WTC11 (cell line): ENCODE results near the gene MOB3B. TPM values are rescaled to one million over a fixed set of nuclear protein-coding genes. Genes with fewer than 3 reads are reported as not detected.

ENCODE experiments used
- ATAC-seq: fragments of 200-7000 bp; cut with Tn5 transposase; 2 replicates; pipeline ENCODE4 v1.10.0; 2021; ENCODE audit warnings: mild to moderate bottlenecking, moderate library complexity
- CTCF ChIA-PET: fragments of 300-600 bp; sonication (Branson Sonifier 250); formaldehyde crosslinking; loops from one replicate; lab custom pipeline; 2021; ENCODE audit warnings: antibody characterized with exemption; lab: Charles Lee
- POLR2A ChIA-PET: fragments of 350-600 bp; sonication (Branson Sonifier 250); formaldehyde crosslinking; loops from one replicate; lab custom pipeline; 2021; ENCODE audit warnings: antibody characterized with exemption; lab: Charles Lee
- DNase-seq: peaks from one replicate; pipeline ENCODE4 v3.0.0; 2021; ENCODE audit warnings: low spot score
- H3K27ac Mint-ChIP-seq: 2 replicates; pipeline ENCODE4 v1.8.0; 2021; ENCODE audit warnings: mixed read lengths
- H3K27me3 Mint-ChIP-seq: 2 replicates; pipeline ENCODE4 v1.8.0; 2021; ENCODE audit warnings: low read depth, mild to moderate bottlenecking, moderate library complexity, mixed read lengths
- H3K36me3 Mint-ChIP-seq: 2 replicates; pipeline ENCODE4 v1.8.0; 2021; ENCODE audit warnings: mixed read lengths
- H3K4me1 Mint-ChIP-seq: 2 replicates; pipeline ENCODE4 v1.8.0; 2022; ENCODE audit warnings: mixed read lengths
- H3K4me3 Mint-ChIP-seq: 2 replicates; pipeline ENCODE4 v1.8.0; 2021; ENCODE audit warnings: mild to moderate bottlenecking, moderate library complexity, mixed read lengths
- H3K9me3 Mint-ChIP-seq: 2 replicates; pipeline ENCODE4 v1.8.0; 2021; ENCODE audit warnings: mixed read lengths
- EMX1 ChIP-seq: fragments of 250-450 bp; sonication (Bioruptor Pico); IDR thresholded peaks from 2 replicates; pipeline ENCODE4 v1.8.0; 2021; ENCODE audit warnings: mild to moderate bottlenecking
- ESRRA ChIP-seq: sonication (generic); formaldehyde crosslinking; IDR thresholded peaks from 2 replicates; pipeline ENCODE4 v1.8.1; 2022; ENCODE audit warnings: mild to moderate bottlenecking, missing genetic modification reagents, borderline replicate concordance
- ETV6 ChIP-seq: sonication (generic); formaldehyde crosslinking; IDR thresholded peaks from 2 replicates; pipeline ENCODE4 v1.8.1; 2022; ENCODE audit warnings: mild to moderate bottlenecking, missing genetic modification reagents
- FOXJ3 ChIP-seq: sonication (generic); formaldehyde crosslinking; IDR thresholded peaks from 2 replicates; pipeline ENCODE4 v1.9.0; 2021; ENCODE audit warnings: missing genetic modification reagents, mild to moderate bottlenecking, borderline replicate concordance
- GABPB1 ChIP-seq: sonication (generic); formaldehyde crosslinking; IDR thresholded peaks from 2 replicates; pipeline ENCODE4 v1.8.1; 2023; ENCODE audit warnings: mild to moderate bottlenecking, missing genetic modification reagents
- GRHL2 ChIP-seq: fragments of 250-450 bp; sonication (Bioruptor Pico); IDR thresholded peaks from 2 replicates; pipeline ENCODE4 v1.8.0; 2022; ENCODE audit warnings: mild to moderate bottlenecking, moderate library complexity; ENCODE audit not compliant: insufficient replicate concordance, severe bottlenecking
- JUN ChIP-seq: sonication (generic); formaldehyde crosslinking; IDR thresholded peaks from 2 replicates; pipeline ENCODE4 v1.8.0; 2023; ENCODE audit warnings: mild to moderate bottlenecking, missing genetic modification reagents
- KAT7 ChIP-seq: sonication (generic); formaldehyde crosslinking; IDR thresholded peaks from 2 replicates; pipeline ENCODE4 v1.8.1; 2023; ENCODE audit warnings: missing genetic modification reagents, mild to moderate bottlenecking, borderline replicate concordance
- NR3C1 ChIP-seq: sonication (generic); formaldehyde crosslinking; conservative IDR thresholded peaks from 2 replicates; pipeline ENCODE4 v1.8.1; 2023; ENCODE audit warnings: low read depth, mild to moderate bottlenecking, missing genetic modification reagents
- PRRX2 ChIP-seq: fragments of 250-450 bp; sonication (Bioruptor Pico); IDR thresholded peaks from 2 replicates; pipeline ENCODE4 v1.8.0; 2021; ENCODE audit warnings: mild to moderate bottlenecking
- SMAD3 ChIP-seq: sonication (generic); formaldehyde crosslinking; IDR thresholded peaks from 2 replicates; pipeline ENCODE4 v1.8.0; 2022; ENCODE audit warnings: missing genetic modification reagents, mild to moderate bottlenecking, borderline replicate concordance
- SP1 ChIP-seq: sonication (generic); formaldehyde crosslinking; conservative IDR thresholded peaks from 2 replicates; pipeline ENCODE4 v1.8.1; 2022; ENCODE audit warnings: missing genetic modification reagents
- TEAD1 ChIP-seq: sonication (generic); formaldehyde crosslinking; IDR thresholded peaks from 2 replicates; pipeline ENCODE4 v1.8.0; 2022; ENCODE audit warnings: mild to moderate bottlenecking, missing genetic modification reagents
- ZNF138 ChIP-seq: sonication (generic); formaldehyde crosslinking; conservative IDR thresholded peaks from 2 replicates; pipeline ENCODE4 v1.8.1; 2022; ENCODE audit warnings: mild to moderate bottlenecking, moderate library complexity, missing genetic modification reagents
- total RNA-seq: library from RNA; stranded (reverse); gene quantifications from 3 replicates; pipeline ENCODE4 v1.2.3, GENCODE V29; 2021
- TF ChIP-seq, protein P1 (sequence below): sonication (generic); formaldehyde crosslinking; IDR thresholded peaks from 2 replicates; pipeline ENCODE4 v1.8.0; 2023; ENCODE audit warnings: missing genetic modification reagents, mild to moderate bottlenecking, borderline replicate concordance
- TF ChIP-seq, protein P2 (sequence below): fragments of 250-450 bp; sonication (Bioruptor Pico); conservative IDR thresholded peaks from 2 replicates; pipeline ENCODE4 v1.9.0; 2021; ENCODE audit warnings: mild to moderate bottlenecking
- TF ChIP-seq, protein P3 (sequence below): sonication (generic); formaldehyde crosslinking; IDR thresholded peaks from 2 replicates; pipeline ENCODE4 v1.8.1; 2022; ENCODE audit warnings: mild to moderate bottlenecking, missing genetic modification reagents, moderate library complexity, borderline replicate concordance
- TF ChIP-seq, protein P4 (sequence below): sonication (generic); formaldehyde crosslinking; IDR thresholded peaks from 2 replicates; pipeline ENCODE4 v1.8.1; 2022; ENCODE audit warnings: low read depth, missing genetic modification reagents, borderline replicate concordance
- TF ChIP-seq, protein P5 (sequence below): fragments of 250-450 bp; sonication (Bioruptor Pico); IDR thresholded peaks from 2 replicates; pipeline ENCODE4 v2.1.2; 2022; ENCODE audit warnings: mild to moderate bottlenecking, moderate library complexity
- TF ChIP-seq, protein P6 (sequence below): sonication (generic); formaldehyde crosslinking; IDR thresholded peaks from 2 replicates; pipeline ENCODE4 v1.8.0; 2022; ENCODE audit warnings: mild to moderate bottlenecking, missing genetic modification reagents
- TF ChIP-seq, protein P7 (sequence below): sonication (generic); formaldehyde crosslinking; IDR thresholded peaks from 2 replicates; pipeline ENCODE4 v1.8.0; 2023; ENCODE audit warnings: missing genetic modification reagents
- TF ChIP-seq, protein P8 (sequence below): fragments of 250-450 bp; sonication (Bioruptor Pico); IDR thresholded peaks from 2 replicates; pipeline ENCODE4 v1.8.0; 2021; ENCODE audit warnings: mild to moderate bottlenecking

Gene MOB3B
- total RNA-seq, 1 experiment from 2014 or later, result 25.1 TPM

DNA sequence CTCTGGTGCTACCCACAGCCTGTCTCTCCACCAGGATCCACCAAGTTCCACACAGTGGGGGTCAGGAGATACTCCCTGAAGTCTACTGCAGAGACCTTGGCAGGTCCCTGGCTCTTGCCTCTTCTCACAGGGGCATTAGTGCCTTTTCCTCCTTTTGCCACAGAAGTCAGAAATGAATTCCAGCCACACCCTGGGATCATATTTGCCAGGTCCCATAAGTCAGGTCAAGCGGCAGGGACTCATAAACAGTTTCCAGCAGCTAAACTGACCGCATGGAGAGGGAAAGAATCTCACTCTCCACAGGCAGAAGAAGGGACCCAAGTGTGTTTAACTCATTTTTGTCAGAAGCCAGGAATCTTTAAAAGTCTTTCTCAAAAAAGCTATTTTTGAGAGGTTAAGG is 18.8 kb downstream of the MOB3B start (continued):
- TF ChIP-seq, protein P1, sequence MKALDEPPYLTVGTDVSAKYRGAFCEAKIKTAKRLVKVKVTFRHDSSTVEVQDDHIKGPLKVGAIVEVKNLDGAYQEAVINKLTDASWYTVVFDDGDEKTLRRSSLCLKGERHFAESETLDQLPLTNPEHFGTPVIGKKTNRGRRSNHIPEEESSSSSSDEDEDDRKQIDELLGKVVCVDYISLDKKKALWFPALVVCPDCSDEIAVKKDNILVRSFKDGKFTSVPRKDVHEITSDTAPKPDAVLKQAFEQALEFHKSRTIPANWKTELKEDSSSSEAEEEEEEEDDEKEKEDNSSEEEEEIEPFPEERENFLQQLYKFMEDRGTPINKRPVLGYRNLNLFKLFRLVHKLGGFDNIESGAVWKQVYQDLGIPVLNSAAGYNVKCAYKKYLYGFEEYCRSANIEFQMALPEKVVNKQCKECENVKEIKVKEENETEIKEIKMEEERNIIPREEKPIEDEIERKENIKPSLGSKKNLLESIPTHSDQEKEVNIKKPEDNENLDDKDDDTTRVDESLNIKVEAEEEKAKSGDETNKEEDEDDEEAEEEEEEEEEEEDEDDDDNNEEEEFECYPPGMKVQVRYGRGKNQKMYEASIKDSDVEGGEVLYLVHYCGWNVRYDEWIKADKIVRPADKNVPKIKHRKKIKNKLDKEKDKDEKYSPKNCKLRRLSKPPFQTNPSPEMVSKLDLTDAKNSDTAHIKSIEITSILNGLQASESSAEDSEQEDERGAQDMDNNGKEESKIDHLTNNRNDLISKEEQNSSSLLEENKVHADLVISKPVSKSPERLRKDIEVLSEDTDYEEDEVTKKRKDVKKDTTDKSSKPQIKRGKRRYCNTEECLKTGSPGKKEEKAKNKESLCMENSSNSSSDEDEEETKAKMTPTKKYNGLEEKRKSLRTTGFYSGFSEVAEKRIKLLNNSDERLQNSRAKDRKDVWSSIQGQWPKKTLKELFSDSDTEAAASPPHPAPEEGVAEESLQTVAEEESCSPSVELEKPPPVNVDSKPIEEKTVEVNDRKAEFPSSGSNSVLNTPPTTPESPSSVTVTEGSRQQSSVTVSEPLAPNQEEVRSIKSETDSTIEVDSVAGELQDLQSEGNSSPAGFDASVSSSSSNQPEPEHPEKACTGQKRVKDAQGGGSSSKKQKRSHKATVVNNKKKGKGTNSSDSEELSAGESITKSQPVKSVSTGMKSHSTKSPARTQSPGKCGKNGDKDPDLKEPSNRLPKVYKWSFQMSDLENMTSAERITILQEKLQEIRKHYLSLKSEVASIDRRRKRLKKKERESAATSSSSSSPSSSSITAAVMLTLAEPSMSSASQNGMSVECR (CRISPR knock-in tag), result no peak
- TF ChIP-seq JUN, result no peak
- no peak for TF ChIP-seq ESRRA (CRISPR knock-in tag)

DNA sequence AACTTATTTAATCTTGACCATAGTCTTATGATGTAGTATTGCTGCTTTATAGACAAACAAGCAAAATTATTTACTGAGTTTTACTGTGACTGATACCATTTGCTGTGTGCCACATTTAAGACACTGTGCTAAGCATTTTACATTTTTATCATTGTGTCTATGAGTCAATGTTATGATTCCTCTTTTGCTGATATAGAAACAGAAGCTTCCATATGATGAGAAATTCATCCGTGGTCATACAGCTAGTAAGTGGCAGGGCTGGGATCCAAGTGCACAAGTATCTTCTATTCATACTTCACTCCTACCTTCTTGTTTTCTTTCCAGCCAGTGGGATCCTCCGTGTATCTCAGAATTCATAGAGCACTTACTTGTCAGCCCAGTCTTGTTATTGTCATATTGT is 22.6 kb downstream of the MOB3B start:
- no peaks in the 10 kb centered on the region for H3K27me3 Mint-ChIP-seq
- peaks cover 16% of the 10 kb centered on the region for H3K9me3 Mint-ChIP-seq
- POLR2A ChIA-PET, result no interaction called here
- no peak for ATAC-seq
- peaks cover 37% of the 10 kb centered on the region for H3K4me1 Mint-ChIP-seq
- no peak for DNase-seq
- CTCF ChIA-PET, result no interaction called here
- no peak overlapping the region for H3K4me3 Mint-ChIP-seq
- H3K36me3 Mint-ChIP-seq, result peaks cover 20% of the 10 kb centered on the region
- TF ChIP-seq GRHL2 (no peak), SMAD3 (CRISPR knock-in tag) (no peak), KAT7 (CRISPR knock-in tag) (no peak), NR3C1 (CRISPR knock-in tag) (no peak), PRRX2 (no peak), SP1 (CRISPR knock-in tag) (no peak), TEAD1 (CRISPR knock-in tag) (no peak), GABPB1 (no peak), ETV6 (CRISPR knock-in tag) (no peak), FOXJ3 (no peak), ZNF138 (CRISPR knock-in tag) (no peak), EMX1 (no peak)
- TF ChIP-seq, protein P2, sequence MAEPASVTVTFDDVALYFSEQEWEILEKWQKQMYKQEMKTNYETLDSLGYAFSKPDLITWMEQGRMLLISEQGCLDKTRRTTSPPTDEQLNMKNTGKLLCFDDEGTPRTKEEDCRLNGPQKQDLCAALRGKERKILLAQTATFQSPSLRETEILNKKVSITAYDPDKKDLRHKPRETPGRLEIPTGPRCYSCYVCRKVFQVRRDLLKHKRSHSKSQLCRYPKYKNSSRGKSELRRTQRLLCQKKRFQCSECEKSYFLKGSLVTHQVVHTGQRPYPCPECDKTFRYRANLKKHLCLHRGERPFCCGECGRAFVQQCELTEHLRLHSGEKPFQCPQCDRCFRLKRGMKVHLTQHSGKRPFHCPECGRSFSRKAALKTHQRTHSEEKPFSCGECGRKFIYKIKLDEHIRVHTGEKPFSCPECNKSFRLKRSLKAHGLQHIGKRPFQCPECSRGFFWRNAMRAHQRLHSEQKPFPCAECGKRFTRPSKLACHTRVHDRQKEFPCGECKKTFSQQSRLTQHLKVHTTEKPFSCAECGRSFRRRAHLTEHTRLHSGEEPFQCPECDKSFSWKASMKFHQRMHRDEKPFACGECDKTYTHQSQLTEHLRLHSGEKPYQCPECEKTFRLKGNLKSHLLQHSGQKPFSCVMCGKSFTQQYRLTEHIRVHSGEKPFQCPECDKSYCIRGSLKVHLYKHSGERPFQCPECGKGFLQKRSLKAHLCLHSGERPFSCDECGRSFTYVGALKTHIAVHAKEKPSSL, result no peak
- TF ChIP-seq, protein P3, sequence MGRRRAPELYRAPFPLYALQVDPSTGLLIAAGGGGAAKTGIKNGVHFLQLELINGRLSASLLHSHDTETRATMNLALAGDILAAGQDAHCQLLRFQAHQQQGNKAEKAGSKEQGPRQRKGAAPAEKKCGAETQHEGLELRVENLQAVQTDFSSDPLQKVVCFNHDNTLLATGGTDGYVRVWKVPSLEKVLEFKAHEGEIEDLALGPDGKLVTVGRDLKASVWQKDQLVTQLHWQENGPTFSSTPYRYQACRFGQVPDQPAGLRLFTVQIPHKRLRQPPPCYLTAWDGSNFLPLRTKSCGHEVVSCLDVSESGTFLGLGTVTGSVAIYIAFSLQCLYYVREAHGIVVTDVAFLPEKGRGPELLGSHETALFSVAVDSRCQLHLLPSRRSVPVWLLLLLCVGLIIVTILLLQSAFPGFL (CRISPR knock-in tag), result no peak
- TF ChIP-seq, protein P4, sequence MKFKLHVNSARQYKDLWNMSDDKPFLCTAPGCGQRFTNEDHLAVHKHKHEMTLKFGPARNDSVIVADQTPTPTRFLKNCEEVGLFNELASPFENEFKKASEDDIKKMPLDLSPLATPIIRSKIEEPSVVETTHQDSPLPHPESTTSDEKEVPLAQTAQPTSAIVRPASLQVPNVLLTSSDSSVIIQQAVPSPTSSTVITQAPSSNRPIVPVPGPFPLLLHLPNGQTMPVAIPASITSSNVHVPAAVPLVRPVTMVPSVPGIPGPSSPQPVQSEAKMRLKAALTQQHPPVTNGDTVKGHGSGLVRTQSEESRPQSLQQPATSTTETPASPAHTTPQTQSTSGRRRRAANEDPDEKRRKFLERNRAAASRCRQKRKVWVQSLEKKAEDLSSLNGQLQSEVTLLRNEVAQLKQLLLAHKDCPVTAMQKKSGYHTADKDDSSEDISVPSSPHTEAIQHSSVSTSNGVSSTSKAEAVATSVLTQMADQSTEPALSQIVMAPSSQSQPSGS, result no peak
- TF ChIP-seq, protein P5, sequence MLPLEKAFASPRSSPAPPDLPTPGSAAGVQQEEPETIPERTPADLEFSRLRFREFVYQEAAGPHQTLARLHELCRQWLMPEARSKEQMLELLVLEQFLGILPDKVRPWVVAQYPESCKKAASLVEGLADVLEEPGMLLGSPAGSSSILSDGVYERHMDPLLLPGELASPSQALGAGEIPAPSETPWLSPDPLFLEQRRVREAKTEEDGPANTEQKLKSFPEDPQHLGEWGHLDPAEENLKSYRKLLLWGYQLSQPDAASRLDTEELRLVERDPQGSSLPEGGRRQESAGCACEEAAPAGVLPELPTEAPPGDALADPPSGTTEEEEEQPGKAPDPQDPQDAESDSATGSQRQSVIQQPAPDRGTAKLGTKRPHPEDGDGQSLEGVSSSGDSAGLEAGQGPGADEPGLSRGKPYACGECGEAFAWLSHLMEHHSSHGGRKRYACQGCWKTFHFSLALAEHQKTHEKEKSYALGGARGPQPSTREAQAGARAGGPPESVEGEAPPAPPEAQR (CRISPR knock-in tag), result no peak
- TF ChIP-seq, protein P6, sequence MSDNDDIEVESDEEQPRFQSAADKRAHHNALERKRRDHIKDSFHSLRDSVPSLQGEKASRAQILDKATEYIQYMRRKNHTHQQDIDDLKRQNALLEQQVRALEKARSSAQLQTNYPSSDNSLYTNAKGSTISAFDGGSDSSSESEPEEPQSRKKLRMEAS (CRISPR knock-in tag), result no peak
- TF ChIP-seq, protein P7, sequence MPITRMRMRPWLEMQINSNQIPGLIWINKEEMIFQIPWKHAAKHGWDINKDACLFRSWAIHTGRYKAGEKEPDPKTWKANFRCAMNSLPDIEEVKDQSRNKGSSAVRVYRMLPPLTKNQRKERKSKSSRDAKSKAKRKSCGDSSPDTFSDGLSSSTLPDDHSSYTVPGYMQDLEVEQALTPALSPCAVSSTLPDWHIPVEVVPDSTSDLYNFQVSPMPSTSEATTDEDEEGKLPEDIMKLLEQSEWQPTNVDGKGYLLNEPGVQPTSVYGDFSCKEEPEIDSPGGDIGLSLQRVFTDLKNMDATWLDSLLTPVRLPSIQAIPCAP (CRISPR knock-in tag), result no peak
- TF ChIP-seq, protein P8, sequence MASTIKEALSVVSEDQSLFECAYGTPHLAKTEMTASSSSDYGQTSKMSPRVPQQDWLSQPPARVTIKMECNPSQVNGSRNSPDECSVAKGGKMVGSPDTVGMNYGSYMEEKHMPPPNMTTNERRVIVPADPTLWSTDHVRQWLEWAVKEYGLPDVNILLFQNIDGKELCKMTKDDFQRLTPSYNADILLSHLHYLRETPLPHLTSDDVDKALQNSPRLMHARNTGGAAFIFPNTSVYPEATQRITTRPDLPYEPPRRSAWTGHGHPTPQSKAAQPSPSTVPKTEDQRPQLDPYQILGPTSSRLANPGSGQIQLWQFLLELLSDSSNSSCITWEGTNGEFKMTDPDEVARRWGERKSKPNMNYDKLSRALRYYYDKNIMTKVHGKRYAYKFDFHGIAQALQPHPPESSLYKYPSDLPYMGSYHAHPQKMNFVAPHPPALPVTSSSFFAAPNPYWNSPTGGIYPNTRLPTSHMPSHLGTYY, result no peak
- H3K27ac Mint-ChIP-seq, result no peak overlapping the region
